GM12892 (cell line): ENCODE data around the gene SUSD1.

ENCODE experiments used
- POLR2AphosphoS5 ChIP-seq: IDR thresholded peaks from 2 replicates; pipeline ENCODE4 v1.6.1; 2011; ENCODE audit warnings: low read depth, low read length, control low read depth
- TAF1 ChIP-seq: IDR thresholded peaks from 2 replicates; pipeline ENCODE4 v1.6.1; 2011; ENCODE audit warnings: low read depth, mild to moderate bottlenecking, control low read depth, low read length, borderline replicate concordance

- TF ChIP-seq POLR2AphosphoS5, result no peak
- TF ChIP-seq TAF1, result no peak
These were observed 132.3 kb downstream of the SUSD1 start for GRCh38 chr9:112042769-112043168.
